ENCODE results near the gene MACROH2A1.

DNA sequence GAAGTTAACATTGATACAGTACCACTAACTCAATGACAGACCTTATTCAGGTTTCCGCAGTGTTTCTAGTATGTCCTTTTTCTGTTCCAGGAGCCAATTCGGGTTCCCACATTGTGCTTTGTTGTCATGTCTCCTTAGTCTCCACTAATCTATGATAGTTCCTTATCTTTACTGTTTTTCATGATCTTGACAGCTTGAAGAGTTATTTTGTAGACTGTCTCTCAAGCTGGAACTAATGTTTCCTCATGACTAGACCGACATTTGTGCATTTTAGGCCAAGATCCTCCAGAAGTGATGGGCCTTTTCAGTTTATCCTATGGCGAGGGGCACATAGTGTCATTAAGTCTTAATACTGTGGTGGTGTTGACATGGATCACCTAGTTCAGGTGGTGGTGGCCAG, 104.2 kb downstream of the MACROH2A1 start:
- TF ChIP-seq, protein P1, sequence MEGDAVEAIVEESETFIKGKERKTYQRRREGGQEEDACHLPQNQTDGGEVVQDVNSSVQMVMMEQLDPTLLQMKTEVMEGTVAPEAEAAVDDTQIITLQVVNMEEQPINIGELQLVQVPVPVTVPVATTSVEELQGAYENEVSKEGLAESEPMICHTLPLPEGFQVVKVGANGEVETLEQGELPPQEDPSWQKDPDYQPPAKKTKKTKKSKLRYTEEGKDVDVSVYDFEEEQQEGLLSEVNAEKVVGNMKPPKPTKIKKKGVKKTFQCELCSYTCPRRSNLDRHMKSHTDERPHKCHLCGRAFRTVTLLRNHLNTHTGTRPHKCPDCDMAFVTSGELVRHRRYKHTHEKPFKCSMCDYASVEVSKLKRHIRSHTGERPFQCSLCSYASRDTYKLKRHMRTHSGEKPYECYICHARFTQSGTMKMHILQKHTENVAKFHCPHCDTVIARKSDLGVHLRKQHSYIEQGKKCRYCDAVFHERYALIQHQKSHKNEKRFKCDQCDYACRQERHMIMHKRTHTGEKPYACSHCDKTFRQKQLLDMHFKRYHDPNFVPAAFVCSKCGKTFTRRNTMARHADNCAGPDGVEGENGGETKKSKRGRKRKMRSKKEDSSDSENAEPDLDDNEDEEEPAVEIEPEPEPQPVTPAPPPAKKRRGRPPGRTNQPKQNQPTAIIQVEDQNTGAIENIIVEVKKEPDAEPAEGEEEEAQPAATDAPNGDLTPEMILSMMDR (IDR thresholded peaks at IDR 0.05), result no peak
- TF ChIP-seq POLR2A (IDR thresholded peaks at IDR 0.05) (no peak), EP300 (IDR thresholded peaks at IDR 0.05) (no peak)
